ENCODE data around the gene FIP1L1.

FIP1L1 gene

DNA sequence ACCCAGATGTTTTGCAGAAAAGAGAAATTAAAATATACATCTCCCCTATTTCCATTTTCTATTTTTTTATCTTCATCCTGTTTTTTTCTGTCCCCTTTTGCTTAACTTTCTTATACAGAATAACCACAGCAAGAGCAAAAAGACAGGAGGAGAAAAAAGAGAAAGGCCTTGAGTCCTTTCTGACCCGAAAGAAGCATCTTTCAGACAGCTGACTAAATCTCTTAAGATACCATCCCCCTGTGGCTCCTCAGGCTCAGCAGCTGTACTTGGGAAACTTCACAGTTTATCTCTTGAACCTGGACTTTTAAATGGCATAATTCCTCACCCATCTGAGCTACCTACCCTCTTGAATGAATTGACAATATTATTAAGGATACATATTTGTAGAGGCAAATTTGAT is 100.2 kb downstream of the FIP1L1 start:
- DNase-seq: no peak

DNA sequence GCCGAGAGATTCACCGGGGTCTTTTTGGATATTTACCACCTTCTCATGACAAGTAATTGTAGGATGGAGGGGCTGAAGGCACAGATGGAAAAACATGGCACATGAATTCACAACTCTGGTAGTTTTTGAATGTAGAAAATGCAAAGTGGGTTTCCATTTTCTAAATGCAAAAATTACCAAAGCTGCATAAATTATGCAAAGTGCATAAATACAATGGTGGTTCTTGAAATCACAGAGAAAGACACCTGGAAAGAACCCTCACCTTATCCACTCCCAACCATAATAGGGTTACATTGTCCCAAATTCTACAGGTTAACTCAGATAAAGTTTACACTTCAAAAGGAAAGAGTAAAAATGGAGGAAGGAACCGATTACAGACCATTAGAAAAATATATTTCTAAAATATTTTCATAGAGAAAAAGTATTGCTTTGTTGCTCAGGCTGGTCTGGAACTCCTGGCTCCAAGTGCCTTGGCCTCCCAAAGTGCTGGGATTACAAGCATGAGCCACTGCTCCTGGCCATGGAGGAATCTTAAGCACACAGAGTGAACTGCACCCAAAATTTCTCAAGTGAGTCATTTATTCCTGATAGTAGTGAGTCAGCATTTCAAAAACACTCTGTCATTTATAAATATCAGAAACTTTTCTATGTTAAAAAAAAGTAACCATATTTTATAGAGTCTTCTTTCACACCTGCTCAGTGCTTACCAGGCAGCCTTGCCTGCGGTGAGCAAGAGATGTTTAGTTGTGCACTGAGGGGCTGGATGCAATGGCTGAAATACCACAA is 101.4 kb downstream of the FIP1L1 start:
- no peak for DNase-seq

DNA sequence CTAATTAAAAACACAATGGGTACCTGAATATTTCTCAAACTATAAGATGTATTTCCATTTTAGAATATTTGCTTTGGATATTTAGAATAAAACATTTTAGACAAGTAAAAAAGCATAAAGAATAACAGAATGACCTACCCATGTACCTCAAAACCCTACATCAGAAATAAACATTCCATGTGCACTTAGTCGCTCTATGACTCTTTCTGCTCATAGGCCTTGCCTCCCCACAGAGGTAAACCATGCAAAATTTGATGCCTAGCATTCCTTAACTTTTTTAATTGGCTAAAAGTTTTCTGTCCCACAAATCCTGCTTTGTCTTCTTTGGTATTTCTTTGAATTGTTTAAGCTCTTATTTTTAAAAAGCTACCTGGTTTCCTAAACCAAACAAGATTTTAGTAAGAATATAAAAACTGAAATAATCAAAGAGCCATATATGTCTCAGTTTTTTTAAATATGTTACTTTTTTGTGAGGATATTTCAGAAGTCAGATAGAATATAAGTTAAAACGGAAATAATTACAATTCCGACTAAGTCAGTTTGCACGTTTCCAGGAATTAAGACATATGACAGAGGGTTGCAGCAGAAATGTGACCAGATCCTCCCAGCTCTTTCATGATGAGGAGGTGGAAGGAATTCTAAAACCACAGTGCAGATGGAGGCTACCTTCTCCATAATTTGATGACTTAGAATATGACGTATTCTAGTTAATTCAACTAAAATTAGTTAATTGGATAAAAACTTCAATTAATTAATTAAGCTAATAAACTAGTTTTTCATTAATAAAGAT is 102.5 kb downstream of the FIP1L1 start:
- DNase-seq: no peak

DNA sequence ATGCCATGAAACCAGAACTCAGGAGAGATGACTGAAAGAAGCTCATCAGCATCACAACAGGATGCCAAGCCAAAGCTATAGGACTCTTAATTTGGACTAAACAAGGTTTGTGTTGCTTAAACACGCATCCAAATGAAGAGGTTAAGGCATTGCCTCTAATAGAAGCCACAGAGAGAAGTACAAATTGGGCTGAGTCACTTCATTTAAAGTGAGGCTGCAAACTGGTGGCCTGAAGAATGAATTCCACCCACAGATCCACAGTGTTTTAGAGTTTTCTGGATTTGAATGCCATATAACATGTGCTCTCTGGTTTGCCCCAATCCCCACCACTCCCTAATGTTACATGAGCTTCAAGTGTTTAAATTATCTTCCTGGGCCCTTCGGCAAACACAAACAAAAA is 103.5 kb downstream of the FIP1L1 start:
- no peak for DNase-seq

DNA sequence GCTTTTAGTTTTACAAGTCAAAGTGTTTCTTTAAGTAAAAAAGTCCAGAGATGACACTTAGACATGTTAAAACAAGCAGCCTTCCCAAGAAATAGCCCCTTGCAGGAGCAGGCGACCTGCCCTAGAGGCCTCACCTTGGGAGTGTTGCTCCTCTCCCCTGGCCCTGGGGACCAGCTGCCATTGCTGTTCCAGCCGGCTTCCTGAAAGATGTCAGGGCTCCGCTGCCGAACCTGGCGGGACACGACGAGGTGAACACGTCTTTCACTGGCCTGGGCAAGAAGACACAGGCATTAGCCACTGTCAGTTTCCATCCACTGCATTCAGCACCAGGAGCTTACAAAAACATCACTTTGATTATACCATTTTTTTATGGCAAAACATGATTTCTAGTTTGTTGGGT is 104.1 kb downstream of the FIP1L1 start:
- DNase-seq: no peak

DNA sequence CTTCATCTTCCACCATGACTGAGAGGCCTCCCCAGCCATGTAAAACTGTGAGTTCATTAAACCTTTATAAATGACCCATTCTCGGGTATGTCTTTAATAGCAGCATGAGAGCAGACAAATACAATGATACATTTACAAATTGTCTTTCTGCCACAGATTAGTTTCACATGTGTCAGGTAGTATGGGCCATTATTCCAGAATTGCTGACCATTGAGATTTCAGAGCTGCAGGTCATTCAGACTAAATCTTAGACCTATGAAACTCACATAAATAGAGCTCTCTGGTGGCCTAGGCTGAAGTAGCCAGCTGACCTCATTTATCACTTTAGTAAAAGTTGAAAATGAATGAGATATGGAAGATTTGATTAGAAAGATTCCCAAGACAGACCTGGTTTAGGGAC is 105.8 kb downstream of the FIP1L1 start:
- no peak for DNase-seq

DNA sequence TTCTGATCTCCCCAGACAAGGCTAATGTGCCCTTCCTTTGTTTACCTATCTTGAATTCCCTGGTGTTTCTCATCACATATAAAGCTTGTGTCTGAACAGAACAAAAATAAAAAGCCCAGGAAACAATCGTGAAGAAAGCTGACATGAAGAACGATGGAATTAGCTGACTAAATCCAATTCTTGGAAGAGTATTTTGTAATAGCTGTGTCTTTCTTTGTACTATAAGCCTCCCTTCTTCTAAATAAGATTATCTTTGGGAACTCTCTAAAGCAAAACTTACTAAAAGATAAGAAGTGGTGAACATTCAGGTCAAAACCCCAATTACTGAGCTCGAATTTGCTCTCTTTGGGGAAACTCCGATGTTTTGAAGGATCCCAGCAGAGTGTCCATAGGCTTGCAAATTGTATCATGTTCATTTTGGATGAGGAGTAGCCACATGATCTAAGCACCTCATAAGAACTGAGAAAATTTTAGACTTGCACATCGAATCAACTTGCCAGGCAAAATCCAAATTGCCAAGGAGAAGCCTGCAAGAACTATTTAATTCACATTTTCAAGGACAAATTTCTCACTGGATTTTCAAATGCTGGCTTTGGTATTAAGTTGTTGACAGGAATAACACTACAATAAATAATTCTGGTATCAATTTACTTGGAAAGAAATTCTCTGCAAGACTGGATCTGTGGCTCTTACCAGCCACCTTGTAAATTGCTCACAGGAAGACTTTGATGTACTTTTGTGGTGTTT is 107.6 kb downstream of the FIP1L1 start:
- no peak for DNase-seq

DNA sequence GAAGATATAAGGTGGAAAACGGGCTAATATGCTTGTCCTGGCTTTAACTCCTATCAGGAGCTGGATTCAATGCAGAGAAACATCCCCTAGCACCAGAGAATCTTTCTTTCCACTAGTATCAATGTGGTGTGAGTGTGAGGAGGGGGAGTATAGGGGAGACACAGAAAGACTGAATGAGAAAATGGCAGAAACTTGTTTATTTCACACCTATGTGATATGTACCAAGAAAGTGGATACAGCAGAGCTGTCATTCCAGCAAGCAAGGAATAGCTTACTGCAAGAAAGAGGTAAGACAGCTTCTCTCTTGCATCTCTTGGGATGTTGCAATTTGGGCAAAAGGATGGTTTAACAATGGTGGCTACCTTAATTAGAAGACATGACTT is 108.2 kb downstream of the FIP1L1 start:
- DNase-seq: no peak

DNA sequence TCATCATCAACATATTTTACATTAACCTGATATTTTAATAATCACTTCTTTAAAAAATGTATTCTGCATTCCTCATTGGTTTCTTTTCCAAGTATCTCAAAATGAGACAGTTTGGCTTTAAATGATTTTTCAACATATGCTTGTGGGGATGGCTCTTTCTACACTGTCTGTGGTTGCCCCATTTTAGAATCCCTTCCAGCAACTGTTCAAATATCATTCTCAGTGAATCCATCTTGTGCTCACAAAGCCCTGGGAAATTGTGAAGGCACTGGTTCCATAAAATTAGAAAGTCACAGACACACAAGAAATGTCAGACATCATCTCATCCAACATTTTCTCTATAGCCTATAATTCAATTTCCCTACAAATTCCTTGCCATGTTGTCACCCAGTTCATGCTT is 110.3 kb downstream of the FIP1L1 start:
- no peak for DNase-seq

DNA sequence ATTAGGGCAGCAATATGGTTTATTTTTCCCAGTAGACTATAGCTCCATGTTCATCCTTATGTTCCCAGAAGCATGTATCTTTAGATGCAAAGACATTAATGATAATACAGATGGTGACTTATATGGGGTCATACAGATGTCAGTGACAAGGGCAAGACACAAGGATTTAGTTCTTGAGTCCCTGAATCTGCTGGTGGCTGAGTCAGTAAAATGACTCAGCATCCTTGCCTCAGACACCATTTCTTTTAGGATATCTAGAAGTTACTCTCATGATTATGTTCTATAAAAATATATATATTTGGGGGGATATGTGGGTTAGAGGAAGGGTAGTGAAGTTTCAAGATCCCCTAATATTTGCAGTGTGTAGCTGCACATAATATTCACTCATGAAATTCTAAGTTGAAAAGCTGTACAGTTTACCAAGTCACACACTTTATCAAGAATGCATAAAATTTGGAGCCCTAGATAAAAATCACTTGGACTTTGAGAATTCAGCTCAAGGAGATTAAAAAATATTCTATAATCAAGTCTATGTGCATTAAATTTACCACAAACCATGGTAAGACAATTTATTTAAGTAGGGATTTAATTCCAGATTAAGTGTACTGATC is 111.9 kb downstream of the FIP1L1 start:
- no peak for DNase-seq

DNA sequence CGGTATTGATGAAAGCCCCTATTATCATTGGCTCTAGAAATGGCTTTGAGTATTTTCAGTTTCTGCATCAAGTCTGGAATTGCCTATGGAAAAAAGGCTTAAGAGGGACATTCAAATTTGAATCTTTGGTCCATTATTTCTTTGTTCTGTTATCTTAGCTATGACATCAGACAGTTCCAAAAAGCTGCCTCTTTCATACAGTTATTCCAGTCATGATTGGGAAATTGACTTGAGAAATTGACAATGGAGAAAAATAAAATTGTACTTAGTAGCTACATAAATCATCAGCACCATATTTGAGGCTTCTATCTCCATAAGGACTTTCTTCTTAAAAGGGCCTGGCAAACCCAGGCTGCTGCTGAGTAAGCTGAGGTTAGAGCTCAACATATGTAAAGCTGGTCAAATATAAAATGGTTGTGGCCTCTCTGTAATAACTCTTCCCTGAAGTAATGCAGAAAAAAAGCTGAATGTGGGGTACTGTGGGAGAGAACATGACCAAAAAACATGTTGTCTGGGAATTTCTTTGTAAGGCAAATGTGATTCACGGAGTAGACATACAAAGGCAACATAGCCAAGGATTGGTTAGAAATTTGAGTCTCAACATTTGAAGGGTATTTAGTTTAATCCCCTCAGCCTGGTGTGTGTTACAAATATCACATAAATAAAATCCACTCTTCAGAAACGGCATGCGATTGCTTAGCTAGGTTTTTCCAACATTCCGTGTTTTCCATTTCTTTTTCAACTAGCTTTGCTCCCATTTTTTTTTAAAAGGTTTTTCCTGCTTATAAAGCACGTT is 112.9 kb downstream of the FIP1L1 start:
- no peak for DNase-seq

DNA sequence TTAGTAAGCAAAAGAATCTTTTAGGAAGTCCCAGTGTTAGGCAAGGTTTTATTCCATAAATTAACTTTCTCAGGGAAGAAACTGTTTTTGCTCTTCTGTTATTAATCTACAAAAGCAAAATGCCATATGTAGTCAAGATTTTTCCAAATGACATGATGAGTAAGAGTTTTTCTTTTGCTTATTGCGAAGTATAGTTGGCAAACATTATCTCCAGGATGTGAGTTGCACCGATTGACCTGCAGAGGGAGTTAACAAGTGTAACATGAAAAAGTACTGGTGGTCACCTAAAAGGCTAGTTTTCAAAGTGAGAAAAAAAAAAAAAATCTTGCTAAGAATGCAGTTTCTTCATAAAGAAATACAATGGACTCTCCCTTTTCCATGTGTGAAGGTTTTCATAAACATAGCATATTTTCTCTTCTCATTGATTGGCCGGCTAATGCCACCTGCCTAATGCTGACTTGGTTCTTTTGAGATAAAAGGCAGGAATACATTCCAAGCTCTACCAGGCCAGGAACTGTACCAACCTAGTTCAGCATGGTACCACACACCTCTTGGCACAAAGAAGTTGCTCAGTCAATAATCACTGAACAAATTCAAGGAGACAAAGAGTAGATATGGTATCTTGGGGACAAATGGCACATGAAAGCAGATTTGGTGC is 113.7 kb downstream of the FIP1L1 start:
- no peak for DNase-seq

DNA sequence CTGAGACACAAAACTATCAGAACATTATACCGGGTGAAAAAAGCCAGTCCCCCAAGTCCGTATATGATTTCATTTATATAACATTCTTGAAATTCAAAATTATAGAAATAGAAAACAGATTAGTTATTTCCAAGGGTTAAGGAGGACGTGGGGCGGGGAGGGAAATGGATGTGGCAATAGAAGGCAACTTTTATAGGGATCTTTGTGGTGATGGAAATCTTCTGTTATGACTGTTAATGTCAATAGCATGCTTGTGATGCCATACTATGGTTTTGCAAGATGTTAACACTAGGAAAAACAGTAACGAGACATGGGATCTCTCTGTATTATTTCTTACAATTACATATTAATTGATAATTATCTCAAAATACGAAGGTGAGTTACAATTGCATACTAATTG is 117.4 kb downstream of the FIP1L1 start:
- DNase-seq: no peak

DNA sequence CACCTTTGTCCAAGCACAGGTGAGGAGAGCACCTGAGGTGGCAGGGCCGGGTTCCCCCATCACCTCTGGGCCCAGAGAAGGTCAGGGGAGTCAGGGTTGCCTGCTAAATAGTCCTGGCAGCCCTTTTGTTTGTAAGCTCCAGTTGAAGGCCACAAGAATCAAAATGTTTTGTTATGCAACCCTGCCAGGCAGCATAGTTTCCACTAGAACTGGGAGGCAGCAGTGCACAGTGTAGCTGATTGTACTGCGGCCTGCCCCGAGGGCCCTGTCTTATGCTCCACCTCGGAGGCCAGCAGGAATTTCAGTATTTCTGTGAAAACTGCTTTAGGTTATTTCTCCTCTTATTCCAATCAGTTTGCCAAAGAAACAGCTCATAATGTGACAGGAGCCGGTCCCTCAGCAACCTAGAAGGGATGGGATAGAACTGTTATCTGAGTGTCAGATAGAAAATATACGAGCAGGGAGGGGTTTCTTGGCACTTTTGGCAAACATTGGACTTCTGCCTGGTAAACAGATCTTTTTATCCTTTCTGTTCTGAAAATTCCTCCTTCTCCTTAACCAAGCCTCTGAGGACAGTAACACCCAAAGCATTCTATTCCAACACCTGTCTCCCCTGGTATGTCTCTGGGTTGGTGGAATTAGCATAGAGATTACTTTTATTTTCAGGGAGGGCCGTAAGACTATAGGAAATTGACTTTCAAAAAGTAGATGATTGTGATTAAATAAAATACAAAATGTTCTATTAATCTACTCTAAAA is 120.2 kb downstream of the FIP1L1 start:
- no peak for DNase-seq

DNA sequence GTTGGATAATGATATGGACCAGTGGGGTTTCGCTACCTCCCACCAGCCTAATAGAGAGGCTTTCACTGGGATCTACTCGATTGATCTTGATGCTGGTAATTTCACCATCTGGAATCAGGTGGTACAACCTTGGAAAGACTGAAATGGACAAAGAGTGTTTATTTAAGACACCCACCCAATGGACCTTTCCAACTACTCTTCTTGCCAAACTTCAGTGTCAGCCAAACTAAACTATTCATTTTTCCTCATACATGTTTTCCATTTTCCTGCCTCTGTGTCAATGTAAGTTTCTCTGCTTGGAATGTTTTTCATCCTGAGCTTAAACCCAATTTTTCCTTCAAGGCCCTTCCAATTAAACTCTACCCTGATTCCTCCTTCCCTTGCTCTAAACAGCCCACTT is 121.3 kb downstream of the FIP1L1 start:
- no peak for DNase-seq

DNA sequence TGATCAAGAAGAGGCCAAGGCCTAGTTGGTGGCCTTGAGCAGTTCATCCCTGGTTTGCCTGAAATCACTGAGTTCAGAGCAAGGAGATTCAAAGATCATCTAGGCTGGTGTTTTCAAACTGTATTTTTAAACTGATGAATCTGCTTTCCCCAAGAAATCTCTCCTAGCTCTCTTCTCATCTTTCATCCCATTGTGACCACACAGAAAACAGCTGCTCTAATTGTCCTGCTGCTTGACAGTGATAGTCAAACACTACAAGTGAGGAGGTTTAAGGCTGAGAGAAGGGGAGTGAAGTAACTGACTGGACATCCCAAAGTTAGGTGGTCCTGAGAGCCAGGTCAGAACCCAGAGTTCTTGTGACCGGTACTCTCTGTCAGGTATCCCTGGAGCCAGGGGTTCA is 122.3 kb downstream of the FIP1L1 start:
- DNase-seq: no peak

DNA sequence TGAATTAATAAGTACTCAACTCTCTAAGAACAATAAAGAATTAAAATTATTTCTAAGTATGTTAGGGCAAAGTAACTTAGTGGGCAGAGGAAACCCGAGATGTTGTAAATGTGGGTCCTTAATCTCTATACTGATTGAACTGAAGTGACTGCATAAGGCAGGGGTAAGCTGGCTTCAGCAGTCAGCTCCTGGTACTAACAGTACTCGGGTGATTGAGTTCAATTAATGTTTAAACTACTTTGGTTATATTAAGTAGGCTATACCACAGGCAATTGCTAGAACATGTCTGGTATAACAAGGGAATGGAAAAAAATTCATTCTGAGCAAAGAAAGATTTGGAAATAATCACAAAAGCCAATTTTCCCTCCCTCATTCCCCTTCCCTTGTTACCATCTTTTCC is 123.1 kb downstream of the FIP1L1 start:
- no peak for DNase-seq

DNA sequence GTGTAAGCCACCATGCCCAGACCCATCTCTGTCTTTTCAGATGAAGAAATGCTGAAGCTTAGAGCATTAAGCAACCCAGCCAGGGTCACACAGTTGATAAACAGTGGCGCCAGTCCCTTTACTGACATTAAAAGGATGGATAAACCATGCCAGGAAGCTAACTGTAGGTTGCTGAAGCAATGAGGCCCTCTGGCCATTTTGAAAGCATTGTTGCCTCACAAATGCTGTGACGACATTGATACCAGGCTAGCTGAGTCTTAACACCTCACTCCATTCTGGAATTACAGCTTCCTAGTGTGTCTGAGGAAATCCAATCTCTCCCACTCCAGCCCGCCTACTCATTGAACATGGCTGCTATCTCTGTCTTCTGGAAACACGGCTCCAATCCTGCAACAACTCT is 124.1 kb downstream of the FIP1L1 start:
- DNase-seq: no peak

DNA sequence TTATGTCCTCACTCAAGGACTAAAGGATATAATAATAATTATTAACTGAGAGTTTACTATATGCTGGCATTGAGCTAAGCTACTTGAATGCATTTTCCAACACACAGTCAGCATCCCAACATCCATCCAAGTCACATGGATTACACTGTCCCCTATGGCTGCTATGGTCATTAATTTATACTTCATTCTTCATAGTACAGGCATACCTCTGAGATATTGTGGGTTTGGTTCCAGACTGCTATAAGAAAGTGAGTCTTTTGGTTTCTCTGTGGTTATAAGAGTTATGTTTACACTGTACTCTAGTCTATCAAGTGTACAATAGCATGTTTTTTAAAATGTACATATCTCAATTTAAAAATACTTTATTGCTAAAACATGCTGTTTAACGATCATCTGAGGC is 124.7 kb downstream of the FIP1L1 start:
- no peak for DNase-seq

DNA sequence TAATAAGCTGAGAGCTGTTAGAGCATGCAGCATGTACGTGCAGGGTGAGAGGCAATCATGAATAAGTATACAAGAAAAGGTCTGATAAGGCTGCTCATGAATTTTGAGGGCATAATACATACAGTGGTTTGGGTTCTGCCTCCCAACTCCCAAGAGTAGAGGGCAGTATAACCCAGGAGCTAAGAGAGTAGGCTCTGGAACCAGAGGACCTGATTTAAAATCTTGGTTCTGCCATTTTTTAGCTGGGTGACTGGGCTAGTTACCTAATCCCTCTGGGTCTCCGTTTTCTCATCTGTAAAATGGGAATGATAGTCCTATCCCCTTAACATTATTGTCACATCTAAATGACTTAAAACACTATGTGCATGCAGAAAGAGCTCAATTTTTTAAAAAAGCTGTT is 128.5 kb downstream of the FIP1L1 start:
- DNase-seq: no peak

DNA sequence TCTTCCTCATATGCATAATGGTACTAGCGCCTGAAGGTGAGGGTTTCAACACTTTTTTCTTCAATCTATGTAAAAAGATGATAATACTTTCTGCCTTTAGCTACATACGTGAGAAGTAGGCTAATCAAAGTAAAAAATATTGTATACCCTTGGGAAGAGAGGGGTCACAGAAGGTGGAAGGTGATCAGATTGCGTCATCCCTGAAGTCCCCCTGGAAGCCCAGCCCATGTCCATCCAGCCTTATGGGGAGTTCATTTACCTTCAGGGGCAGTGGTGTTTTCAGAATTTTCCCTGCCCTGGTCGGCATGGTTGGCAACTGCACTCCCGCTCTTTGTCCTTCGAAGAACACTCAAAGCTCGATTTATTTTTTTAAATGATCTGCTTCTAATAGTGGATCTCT is 129.6 kb downstream of the FIP1L1 start:
- DNase-seq: no peak
